Stimulated activated CD8-positive, alpha-beta memory T cell treated with anti-CD3 and anti-CD28 coated beads, Interleukin-7, amount 100 ng/mL, for 24 hours (primary cell): ENCODE measurements around the gene IL13.
"Not testable (repeated sequence)": the region's sequence is repeated elsewhere in the genome, so short reads cannot be mapped to it uniquely, and the experiment has no call there.

Experiments used
- DNase-seq: peaks from one replicate; pipeline ENCODE4 v3.0.0-alpha.2; 2020; ENCODE audit warnings: low read depth

IL13 gene

DNA sequence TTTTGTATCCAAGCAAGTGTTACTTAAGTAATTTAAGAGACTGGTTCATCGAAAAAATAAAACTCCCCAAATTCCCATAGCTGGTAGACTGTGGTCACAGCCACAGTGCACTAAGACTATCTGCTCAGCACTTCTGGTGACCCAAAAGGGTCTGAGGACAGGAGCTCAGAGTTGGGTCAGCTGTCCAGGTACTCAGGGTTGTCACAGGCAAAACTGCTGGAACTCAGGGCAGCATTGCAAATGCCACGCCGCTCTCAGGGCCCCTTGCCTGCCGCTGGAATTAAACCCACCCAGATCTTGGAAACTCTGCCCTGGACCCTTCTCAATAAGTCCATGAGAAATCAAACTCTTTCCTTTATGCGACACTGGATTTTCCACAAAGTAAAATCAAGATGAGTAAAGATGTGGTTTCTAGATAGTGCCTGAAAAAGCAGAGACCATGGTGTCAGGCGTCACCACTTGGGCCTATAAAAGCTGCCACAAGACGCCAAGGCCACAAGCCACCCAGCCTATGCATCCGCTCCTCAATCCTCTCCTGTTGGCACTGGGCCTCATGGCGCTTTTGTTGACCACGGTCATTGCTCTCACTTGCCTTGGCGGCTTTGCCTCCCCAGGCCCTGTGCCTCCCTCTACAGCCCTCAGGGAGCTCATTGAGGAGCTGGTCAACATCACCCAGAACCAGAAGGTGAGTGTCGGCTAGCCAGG lies at the start of gene IL13:
Gene IL13, plus strand, starts transcription at position 498 of the 705 bp plus-strand sequence. Its CDS starts 14 bp downstream, at position 512.
- no peak for DNase-seq

DNA sequence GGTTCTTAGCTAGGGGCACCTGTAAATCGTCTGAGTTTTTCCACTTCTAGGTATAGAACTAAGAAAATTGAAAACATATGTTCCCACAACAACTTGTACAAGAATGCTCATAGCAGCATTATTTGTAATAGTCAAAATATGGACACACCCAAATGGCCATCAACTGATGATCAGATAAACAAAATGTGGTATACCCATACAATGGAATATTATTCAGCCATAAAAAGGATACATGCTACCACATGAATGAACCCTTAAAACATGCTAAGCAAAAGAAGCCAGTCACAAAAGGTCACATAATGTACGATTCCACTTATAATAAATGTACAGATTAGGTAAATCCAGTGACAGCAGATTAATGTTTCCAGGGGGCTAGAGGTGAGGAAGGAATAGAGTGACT lies 46.0 kb upstream of the IL13 start:
- DNase-seq, result no peak

DNA sequence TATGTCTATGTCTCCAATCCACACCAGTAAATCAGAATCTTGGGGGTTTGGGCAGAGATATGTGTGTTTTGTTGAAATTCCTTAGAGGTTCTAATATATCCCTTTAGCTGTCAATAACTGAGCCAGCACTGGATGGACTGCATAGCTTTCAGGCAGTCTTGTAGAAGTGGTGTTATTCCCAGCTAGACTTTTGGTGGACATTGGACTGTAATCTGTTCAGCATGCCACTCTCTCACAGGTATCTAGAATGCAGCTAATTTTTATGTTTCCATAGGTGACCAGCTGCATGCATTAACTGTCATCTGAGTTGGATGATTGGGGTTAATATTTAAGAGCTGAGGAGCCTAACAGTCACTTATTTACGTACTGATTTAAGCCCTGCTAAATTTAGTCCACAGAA lies 45.1 kb upstream of the IL13 start:
- DNase-seq, result no peak

DNA sequence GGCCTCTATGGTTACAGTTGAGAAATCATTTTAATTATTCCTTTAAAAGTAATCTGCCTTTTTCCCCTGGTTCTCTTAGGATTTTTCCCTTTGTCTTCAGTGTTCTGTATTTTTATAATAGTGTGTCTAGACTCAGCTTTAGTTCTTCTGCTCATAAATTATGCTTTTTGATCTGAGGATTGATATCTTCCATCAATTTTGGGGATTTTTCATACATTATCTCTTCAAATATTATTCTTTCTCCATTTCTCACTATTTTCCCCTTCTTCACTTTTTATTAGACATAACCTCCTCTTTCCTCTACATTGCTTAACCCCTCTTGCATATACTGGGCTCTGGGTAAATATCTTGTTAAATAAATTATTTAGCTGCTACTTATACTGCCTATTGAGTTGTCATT lies 36.3 kb upstream of the IL13 start:
- no peak for DNase-seq

DNA sequence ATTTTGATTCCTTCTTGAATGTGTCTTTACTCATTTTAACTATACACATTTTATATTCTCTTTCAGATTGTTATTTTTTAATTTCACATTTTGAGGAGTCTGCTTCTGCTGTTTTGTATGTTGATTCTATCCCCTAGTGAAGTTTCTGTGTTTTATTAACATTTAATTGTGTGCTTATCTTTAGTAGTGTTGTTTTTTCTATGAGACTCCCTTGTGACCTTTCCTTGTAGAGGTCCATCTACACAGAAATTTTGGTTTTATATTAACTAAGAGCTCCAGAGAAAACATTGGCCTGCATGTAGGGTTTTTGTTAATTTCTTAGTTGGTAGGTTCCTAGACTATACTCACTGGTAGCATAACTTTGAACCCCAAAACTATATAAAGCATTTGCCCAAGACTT lies 35.4 kb upstream of the IL13 start:
- no peak for DNase-seq

DNA sequence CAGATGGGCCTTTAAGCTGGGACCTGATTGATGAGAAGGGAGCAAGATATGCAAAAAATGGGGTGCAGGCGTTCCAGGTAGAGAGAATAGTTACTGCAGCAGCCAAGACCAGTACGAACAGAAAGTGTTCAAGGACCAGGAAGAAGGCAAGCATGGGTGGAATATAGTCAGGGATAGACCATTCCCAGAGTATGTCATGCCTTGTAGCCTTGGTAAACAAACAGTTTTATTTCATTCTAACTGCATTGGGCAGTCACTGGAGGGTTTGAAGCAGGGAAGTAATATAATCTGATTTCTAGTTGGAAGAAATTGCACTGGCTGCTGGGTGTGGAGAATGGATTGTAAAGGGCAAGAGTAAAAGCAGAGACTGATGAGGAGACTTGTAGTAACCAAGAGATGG lies 30.5 kb upstream of the IL13 start:
- no peak for DNase-seq

DNA sequence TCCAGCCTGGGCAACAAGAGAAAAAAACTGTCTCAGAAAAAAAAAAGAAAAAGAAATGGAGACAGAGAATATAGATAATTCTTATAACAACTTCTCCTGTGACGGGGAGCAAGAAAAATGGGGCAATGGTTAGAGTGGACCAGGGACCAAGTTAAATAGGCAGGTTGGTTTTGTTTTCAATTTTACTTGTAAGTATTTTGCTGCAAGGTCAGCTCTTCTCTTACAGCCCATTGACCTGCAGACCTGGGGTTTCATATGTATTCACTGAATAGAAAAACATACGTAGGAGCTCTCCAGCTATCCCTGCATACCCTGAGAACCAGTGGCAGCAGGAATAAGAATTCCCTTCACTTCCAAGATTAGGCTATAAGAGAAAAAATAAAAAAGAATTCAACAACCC lies 29.2 kb upstream of the IL13 start:
- no peak for DNase-seq

DNA sequence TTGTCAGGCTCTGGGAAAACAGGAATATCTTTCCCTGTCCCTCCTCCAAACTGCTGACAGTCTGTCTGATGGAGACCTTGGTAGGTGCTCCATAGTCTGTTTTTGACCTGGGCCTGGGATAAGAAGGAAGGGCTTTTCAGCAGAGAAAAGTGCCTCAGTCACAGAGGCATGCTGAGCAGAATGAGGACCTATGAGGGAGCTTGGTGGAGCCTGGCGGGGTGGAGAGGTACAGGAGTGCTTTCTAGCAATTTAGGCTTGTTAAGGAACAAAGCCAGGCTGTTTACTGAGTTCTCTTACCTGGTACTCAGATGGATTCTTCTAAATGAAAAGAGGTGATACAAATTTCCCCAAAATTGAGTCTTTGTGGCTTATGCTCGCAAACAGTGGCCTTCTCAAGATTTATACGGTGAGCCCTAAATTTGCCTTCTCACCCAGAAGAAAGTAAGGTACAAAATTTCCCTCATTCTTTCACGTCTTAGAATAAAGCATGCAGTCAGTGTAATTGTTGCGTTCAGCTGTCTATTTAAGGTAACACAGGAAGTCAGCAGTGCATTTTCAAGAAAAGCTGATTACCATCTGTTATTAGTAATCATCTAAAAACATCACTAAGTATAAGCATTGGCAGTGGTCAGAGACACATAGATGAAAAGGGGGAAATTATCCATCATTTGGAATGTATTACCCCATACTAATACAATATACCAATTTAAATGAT lies 28.6 kb upstream of the IL13 start:
- DNase-seq, result no peak

DNA sequence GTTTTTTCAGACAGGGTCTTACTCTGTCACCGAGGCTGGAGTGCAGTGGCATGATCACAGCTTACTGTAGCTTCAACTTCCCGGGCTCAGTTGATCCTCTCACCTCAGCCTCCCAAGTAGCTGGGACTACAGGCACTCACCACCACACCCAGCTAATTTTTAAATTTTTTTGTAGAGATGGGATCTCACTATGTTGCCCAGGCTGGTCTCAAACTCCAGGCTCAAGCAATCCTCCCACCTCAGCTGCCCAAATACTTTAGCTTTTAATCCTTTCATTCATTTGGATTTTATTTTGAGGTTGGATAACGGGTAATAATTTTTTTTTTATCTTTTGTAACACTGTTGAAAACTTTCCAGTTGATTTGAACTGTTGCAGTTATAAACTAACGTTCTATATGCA lies 24.4 kb upstream of the IL13 start:
- not testable (repeated sequence) for DNase-seq

DNA sequence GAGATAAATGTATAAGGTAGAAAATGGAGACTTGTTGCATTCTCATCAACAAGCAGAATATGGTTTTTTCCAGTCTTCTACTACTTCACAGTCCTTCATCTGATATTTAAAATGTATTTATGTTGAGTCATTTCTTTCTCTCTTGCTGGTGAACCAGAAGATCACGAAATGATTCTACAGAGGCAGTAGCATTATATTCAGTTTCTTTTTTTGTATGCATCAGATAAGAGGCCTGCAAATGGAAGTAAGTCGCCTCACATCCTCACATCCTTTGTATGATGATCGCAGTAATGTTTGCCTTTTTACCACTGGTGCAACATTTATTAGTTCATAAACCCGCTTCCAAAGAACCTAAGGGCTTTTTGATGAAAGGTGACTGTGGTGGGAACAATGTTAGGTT lies 22.1 kb upstream of the IL13 start:
- DNase-seq, result no peak

DNA sequence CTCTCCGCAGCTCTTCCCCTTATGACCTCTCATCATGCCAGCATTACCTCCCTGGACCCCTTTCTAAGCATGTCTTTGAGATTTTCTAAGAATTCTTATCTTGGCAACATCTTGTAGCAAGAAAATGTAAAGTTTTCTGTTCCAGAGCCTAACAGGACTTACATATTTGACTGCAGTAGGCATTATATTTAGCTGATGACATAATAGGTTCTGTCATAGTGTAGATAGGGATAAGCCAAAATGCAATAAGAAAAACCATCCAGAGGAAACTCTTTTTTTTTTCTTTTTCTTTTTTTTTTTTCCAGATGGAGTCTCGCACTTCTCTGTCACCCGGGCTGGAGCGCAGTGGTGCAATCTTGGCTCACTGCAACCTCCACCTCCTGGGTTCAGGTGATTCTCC lies 20.7 kb upstream of the IL13 start:
- no peak for DNase-seq

DNA sequence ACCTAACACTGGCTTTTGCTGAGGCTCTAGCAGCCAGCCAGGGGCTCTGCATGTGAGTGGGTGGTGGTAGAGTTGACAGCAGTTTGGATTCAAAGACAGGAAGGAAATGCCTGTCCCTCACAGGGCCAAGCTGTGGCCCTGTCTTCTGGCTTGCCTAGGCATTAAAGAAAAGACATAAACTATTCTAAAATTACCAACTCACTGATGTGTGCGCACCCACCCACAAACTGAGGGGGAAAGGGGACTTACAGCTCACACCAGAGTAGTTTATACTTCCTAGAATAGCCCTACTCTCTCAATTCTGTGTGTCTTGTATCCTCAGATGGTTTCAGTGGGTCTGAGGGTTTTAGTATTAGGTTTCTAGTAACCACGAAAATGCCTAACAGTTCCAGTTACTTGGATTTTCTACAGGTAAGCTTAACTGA lies 18.3 kb upstream of the IL13 start:
- DNase-seq, result no peak

DNA sequence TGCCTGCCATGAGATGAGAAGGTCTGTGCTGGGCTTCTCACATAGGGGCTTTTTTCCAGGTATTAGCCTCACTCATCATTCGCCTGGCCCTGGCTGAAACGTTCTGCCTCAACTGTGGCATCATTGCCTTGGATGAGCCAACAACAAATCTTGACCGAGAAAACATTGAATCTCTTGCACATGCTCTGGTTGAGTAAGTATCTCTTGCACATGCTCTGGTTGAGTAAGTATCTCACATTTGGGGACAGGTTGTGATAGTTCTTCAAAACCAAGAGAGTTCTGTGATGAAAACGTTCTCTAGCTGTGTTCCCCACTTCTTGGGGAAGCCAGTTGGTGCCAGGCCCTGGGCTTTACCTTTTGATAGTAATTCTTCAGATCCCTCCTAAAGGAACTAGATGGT lies 17.4 kb upstream of the IL13 start:
- no peak for DNase-seq

DNA sequence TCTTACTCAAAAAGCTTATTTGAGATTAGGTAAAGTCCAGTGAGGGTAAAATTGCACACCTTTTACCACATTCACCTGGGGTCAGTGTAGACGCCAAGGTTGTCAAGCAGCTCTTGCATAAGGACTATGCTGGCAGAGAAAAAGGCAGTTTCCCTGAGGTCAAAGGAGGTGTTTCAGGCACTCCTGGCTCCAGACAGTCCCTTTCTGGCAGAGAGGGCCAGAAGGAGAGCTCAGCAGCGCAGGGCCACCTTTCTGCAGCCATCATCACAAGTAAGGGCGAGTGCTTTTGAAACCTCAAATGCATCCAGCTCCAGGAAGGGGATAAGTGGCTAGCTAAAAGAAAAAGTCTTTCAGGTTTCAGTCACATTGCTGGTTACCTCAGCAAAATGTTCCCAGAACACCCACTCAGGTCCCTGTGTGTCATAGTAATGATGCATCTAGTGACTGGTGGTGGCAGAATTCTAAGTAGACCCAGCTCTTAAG lies 16.7 kb upstream of the IL13 start:
- no peak for DNase-seq

DNA sequence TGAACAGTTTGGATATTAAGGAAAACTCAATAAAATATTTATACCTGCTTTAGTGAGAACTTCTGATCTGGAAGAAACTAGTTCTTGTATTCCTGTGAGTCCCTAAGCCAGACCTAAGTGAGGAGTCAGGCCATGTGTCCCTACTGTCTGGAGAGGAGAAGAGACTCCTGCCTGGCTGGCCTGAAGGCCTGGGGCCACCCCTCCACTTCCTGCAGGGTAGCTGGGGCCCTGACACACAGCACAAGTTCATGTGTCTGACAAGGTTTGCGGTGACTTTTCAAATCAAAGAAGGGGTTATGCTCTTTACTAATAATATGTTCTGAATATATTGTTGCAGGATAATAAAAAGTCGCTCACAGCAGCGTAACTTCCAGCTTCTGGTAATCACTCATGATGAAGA lies 16.1 kb upstream of the IL13 start:
- no peak for DNase-seq

DNA sequence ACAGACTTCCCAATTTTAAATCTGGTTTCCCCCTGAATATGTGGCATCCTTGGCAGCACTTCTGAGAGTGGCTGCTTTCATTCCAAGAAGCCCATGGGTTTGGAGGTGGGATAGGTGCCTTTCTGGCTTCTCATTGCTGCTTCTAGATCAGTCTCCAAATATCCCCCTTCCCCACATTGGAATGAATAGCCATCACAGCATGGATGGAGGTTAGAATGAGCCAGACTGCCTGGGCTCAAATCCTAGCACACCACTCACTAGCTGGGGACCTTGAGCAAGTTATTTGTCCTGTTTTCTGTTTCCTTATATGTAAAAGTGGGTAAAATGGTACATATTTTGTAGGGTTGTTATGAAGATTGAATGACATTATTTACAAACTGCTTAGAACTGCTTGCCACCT lies 13.8 kb upstream of the IL13 start:
- DNase-seq, result no peak

DNA sequence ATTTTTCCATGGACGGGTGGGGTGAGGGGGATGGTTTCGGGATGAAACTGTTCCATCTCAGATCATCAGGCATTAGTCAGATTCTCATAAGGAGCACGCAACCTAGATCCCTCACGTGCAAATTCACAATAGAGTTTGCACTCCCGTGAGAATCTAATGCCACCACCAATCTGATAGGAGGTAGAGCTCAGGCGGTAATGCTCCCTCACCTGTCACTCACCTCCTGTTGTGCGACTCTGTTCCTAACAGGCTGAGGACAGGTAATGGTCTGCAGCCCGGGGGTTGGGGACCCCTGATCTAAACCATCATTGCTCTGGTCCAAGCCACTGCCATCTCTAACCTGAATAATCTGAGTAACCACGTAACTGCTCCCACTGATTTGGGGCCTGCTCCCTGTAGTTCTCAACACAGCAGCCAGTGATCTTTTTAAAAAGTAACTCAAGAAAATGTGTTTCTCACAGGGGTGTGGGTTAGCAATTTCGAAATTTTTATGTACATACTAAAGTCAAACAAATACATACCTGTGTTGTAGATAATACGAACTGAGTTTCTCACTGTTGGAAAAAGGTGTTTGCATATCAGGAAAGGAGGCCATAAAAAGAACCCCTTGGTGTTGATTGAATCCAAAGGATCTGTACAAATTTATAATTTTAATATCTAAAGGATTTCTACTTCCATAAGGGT lies 11.2 kb upstream of the IL13 start:
- no peak for DNase-seq

DNA sequence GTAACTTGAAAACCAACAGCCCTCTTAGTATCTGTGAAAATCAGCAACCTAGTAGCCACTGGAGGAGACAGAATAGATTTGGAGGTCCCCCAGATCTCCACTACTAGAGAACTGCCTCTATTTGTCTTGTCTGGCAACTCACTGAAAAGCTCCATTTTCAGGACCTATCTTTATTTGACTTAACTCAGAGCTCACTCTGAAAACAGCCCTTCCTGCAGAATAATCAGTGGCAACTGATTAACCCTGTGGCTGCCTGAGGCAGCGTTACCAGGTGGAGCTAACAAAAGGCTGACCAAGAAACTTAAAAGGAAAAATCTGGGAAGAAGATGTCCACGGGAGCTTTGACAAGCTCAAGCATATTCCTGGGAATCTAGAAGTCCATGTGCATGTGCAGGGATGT lies 10.5 kb upstream of the IL13 start:
- DNase-seq, result no peak

DNA sequence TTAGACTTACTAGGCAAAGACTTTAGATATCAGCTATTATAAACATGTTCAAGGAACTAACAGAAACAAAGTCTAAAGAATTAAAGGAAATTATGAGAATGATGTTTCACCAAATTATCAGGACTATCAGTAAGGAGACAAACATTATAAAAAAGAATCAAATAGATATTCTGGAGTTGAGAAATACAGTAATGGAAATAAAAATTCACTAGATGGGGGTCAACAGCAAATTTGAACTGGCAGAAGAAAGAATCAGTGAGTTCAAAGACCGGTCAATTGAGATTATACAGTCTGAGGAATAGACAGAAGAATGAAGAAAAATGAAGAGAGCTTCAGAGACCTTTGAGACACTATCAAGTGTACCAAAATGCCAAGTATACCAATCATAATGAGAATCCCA lies 9.6 kb upstream of the IL13 start:
- DNase-seq, result no peak

DNA sequence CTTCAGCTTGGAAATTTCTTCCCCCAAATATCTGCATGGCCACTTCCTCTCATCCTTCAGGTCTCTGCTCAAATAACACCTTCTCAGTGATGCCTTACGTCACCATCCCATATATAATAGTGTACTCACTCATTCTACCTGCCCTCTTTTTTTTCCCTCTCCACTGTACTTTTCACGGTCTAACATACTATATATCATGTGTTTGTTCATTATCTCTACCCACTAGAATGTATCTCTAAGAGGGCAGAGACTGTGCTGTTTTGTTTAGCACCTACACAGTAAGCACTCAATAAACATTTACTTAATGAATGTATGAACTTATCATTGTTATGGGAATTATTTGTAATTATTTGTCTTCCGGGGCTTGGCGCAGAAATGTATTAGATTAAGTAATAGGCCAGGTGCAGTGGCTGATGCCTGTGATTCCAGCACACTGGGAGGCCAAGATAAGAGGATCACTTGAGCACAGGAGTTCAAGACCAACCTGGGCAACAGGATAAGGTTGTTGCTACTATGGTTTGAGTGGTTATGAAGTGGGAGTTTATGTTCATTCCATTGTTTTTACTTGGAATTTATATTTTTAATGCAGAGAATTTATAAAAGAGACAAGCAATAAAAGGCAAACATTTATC lies 6.0 kb upstream of the IL13 start:
- DNase-seq, result no peak

DNA sequence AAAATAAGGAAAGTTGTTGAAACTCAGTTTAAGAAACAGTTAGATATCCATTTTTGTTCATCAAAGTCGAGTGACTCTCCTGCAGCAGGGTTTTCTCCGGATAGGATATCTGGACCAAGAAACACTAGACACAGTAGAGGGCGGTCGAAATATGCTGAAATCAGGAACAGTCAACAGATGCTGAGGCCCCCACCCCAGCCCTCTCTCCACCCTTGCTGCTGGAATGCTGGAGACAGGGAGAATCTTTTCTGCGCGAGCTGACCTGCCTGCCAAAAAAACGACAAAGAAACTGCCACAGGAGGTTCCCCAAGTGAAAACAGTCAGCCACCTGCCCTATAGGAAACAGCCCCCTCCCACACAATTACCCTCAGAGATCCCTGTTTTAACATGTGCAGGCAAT lies 4.3 kb upstream of the IL13 start:
- DNase-seq, result no peak

DNA sequence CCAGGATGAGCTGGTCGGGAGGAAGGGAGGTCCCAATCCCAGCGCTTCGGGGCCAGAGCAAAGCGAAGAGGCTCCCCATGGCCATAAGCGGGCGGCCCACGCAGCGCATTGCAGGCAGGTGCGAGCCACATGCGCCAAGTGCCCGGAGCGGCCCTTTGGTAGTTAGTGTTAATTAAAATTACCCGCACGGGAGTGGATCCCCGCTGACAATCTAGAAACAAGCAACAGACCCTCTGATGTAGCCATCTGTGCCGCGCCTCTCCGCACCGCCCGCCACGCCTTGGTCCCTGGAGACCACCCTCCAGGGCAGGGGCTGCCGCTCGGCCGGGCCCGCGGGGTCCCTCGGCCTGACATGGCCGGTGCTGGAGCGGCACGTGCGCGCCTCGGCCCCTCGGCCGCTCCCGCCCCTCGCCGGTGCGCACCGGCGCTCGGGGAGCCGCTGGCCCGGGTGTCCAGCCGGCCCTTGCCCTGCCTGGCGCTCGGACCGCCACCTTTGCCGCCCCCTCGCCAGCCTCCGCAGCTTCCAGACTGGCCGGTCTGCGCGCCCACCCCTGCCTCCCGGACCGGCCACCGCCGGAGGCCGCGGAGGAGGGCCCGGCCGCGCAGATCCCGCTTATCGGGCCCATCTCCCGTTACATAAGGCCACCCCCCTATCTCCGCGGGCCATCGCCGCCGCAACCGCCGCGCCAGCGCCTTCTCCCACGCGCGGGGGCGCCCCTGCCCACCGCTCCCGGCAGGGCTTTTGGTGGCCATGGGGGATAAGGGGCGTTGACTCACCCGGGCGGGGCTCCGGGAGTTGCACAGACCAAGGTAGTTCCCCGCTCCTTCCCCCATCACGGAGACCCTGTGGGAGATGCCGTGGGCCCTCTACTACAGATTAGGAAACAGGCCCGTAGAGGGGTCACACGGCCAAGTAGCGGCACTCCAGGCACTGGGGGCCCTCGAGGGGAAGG lies 1.9 kb upstream of the IL13 start:
- no peak for DNase-seq
